HG03135 (cell line): ENCODE results near the gene NAIF1.
"Not testable (repeated sequence)": the region's sequence is repeated elsewhere in the genome, so short reads cannot be mapped to it uniquely, and the experiment has no call there.

ENCODE experiments used
- ATAC-seq: cut with Tn5 transposase; IDR thresholded peaks from one replicate; pipeline ENCODE4 v1.9.1; 2021; ENCODE audit warnings: mild to moderate bottlenecking, moderate library complexity; ENCODE audit not compliant: unreplicated experiment

Gene NAIF1

GRCh38 chr9:128036522-128036921 is 30.6 kb downstream of the NAIF1 start:
- not testable (repeated sequence) for ATAC-seq

- ATAC-seq = no peak
Measured at GRCh38 chr9:128034821-128035652, 32.1 kb downstream of the NAIF1 start.

GRCh38 chr9:128033609-128034008 is 33.5 kb downstream of the NAIF1 start:
- no peak for ATAC-seq

GRCh38 chr9:128027705-128028104 is 39.4 kb downstream of the NAIF1 start:
- ATAC-seq = no peak

GRCh38 chr9:128026773-128027541 is 40.2 kb downstream of the NAIF1 start:
- no peak for ATAC-seq

- no peak for ATAC-seq
Measured at GRCh38 chr9:128026255-128026772, 40.8 kb downstream of the NAIF1 start.

- ATAC-seq = no peak
Measured at GRCh38 chr9:128025736-128026135, 41.4 kb downstream of the NAIF1 start.

GRCh38 chr9:128024761-128025308 is 42.3 kb downstream of the NAIF1 start:
- no peak for ATAC-seq

GRCh38 chr9:128023671-128024070 is 43.4 kb downstream of the NAIF1 start:
- ATAC-seq = not testable (repeated sequence)

GRCh38 chr9:128022886-128023285 is 44.2 kb downstream of the NAIF1 start:
- ATAC-seq = no peak

- ATAC-seq = no peak
Measured at GRCh38 chr9:128021098-128021497, 46.0 kb downstream of the NAIF1 start.

GRCh38 chr9:128020692-128021091 is 46.4 kb downstream of the NAIF1 start:
- ATAC-seq = no peak

GRCh38 chr9:128015696-128016095 is 51.4 kb downstream of the NAIF1 start:
- no peak for ATAC-seq
